ENCODE measurements around the gene PRPF38B.

The PRPF38B gene

GRCh38 chr1:108718927-108719655 lies 27.0 kb downstream of the PRPF38B start:
- DNase-seq, result no peak

GRCh38 chr1:108719656-108720435 lies 27.7 kb downstream of the PRPF38B start:
- peak; percentile 43 for DNase-seq

GRCh38 chr1:108722292-108722691 lies 30.2 kb downstream of the PRPF38B start:
- DNase-seq, result no peak

GRCh38 chr1:108725906-108726305 lies 33.8 kb downstream of the PRPF38B start:
- no peak for DNase-seq

- no peak for DNase-seq
Observed at GRCh38 chr1:108728327-108728923, 36.3 kb downstream of the PRPF38B start.

- no peak for DNase-seq
Observed at GRCh38 chr1:108729481-108729880, 37.4 kb downstream of the PRPF38B start.

GRCh38 chr1:108732398-108732797 lies 40.3 kb downstream of the PRPF38B start:
- no peak for DNase-seq

GRCh38 chr1:108734171-108734865 lies 42.2 kb downstream of the PRPF38B start:
- no peak for DNase-seq

- DNase-seq, result no peak
Observed at GRCh38 chr1:108742253-108742652, 50.1 kb downstream of the PRPF38B start.

GRCh38 chr1:108745980-108746381 lies 53.9 kb downstream of the PRPF38B start:
- DNase-seq, result no peak

- DNase-seq, result peak; percentile 100
Observed at GRCh38 chr1:108746382-108747170, 54.5 kb downstream of the PRPF38B start, which contains the start of gene STXBP3. TSS of gene STXBP3 (plus strand) at chr1:108746674. CDS start at chr1:108746738, 64 bp downstream.

GRCh38 chr1:108747171-108747850 lies 55.2 kb downstream of the PRPF38B start:
- DNase-seq, result peak; percentile 91

GRCh38 chr1:108747898-108748297 lies 55.8 kb downstream of the PRPF38B start:
- peak; percentile 43 for DNase-seq

- DNase-seq, result peak; percentile 5
Observed at GRCh38 chr1:108749081-108749480, 57.0 kb downstream of the PRPF38B start.

GRCh38 chr1:108750476-108751181 lies 58.5 kb downstream of the PRPF38B start:
- DNase-seq, result no peak

All from suppressor macrophage treated with lipopolysaccharide for 4 hours (primary cell).